ENCODE measurements around the gene AMN. TPM values are rescaled to one million over a fixed set of nuclear protein-coding genes. Genes with fewer than 3 reads are reported as not detected.
A peak's percentile ranks its signal among the peaks of the same experiment; 100 is the strongest.

The AMN gene
- total RNA-seq, 2 donors from 2014 or later: 3.2 to 3.9 TPM

DNA sequence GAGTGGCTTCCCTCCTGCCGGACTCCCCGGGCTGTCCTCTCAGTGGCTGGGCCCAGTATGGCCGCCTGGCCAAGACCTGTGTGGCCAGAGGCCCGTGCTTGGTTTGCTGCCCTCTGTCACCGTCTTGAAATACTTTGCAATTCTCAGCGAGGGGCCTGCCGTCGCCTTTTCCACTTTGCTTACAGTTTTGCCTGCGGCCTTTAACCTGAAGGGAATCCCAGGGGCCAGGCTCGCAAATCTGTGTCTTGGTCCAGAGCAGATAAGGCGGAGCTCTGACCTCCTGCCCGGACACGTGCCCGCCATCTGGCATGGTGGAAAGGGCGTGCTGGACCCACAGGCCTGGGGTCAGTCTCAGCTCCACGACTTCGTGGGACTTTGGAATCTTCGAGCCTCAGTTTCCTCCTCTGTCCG lies 10.9 kb upstream of the AMN start:
- no peak overlapping the region for H3K4me3 Mint-ChIP-seq
- ATAC-seq (replicated peaks in 1 of 2): no peak
- H3K27ac Mint-ChIP-seq: no peak overlapping the region
- H3K9me3 Mint-ChIP-seq: no peaks in the 10 kb centered on the region
- peaks cover 0 to 5% of the 10 kb centered on the region in 2 donors for H3K36me3 Mint-ChIP-seq (ENCODE audit: insufficient read depth in 2 of 2)
- DNase-seq: no peak
- H3K27me3 Mint-ChIP-seq (ENCODE audit: low read depth): no peaks in the 10 kb centered on the region
- H3K4me1 Mint-ChIP-seq (ENCODE audit: low read depth): peaks cover 8% of the 10 kb centered on the region

DNA sequence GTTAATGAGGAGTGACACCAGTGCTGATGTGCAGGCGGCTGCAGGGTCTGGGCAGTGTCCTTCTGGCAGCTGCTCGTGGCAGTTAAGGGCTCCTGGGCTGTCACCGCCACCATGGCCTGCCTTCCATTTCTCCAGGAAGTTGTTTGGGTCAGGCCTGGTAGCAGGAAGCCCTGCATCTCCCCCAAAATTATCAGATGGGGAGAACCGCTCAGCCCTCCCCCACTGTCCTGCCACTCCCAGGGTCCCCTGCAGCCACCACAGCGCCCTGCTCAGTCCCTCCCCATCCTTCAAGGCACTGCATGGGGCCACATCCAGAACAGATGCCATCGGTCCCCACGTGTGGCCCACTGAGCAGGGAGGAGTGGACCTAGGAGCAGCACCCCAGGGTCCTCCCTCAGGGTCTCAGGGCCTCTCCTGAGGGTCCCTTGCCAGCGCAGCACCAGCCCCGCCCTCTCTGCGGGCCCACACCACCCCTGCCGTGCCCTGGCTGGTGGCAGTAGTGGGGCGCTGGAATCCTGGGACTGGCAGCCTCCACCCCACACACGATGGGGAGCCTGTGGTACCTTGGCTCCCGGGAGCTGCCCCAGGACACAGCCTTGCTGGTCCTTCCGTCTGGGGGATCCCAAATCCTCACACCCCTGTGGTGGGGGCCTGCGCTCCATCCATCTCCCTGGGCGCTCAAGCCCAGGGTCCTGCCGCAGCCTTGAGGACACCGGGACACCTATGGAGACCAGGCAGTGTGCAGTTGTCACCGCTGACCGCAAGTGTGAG lies 10.3 kb upstream of the AMN start:
- H3K9me3 Mint-ChIP-seq: no peaks in the 10 kb centered on the region
- H3K27ac Mint-ChIP-seq: no peak overlapping the region
- H3K4me3 Mint-ChIP-seq: no peak overlapping the region
- DNase-seq: no peak
- peaks cover 12% of the 10 kb centered on the region for H3K4me1 Mint-ChIP-seq (ENCODE audit: low read depth)
- ATAC-seq (replicated peaks in 1 of 2): no peak
- peaks cover 0 to 5% of the 10 kb centered on the region in 2 donors for H3K36me3 Mint-ChIP-seq (ENCODE audit: insufficient read depth in 2 of 2)
- H3K27me3 Mint-ChIP-seq (ENCODE audit: low read depth): no peaks in the 10 kb centered on the region

DNA sequence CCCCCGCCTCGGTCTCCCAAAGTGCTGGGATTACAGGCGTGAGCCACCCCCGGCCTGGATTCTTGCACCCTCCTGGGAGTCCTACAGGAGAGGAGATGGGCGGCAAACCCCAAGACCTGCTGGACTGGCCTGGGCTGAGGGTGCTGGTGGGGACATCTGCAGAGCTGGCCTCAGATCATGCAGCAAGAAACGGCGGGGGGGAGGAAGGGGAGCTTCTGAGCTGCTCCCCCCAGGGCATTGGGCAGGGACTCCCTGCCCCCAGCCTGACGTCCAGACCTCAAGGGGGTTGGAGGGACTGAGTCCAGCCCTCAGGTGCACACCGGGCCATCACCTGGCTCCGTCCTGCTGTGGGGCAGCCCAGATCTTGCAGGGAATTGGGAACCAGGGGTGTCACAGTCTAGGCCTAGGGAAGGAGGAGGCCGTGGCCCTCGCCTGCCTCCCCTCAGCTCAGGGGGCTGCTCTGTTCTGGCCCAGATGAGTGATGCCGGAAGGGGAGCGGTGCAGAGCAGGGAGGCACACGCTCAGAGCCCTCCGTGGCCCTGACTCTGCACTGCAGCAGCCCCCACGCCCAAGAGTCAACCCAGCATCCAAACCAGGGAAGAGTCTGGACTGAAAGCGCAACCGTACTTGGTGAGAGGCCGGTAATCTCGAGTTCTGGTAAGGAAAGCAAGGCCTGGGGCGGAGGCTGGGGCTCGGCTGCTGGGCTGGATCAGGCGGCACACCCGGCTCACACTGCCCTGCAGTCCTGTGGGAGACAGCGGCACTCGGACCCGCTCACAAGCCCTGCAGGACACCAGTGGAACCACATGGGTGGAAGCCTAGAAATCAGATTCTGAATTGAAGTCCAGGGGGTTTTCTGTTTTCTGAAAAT lies 8.9 kb upstream of the AMN start:
- H3K9me3 Mint-ChIP-seq: no peaks in the 10 kb centered on the region
- H3K36me3 Mint-ChIP-seq (ENCODE audit: insufficient read depth in 2 of 2): peaks cover 0 to 2% of the 10 kb centered on the region in 2 donors
- DNase-seq (no peak), ATAC-seq (replicated peaks in 1 of 2) (no peak)
- peaks cover 15% of the 10 kb centered on the region for H3K4me1 Mint-ChIP-seq (ENCODE audit: low read depth)
- no peak overlapping the region for H3K27ac Mint-ChIP-seq
- no peaks in the 10 kb centered on the region for H3K27me3 Mint-ChIP-seq (ENCODE audit: low read depth)
- H3K4me3 Mint-ChIP-seq: no peak overlapping the region

DNA sequence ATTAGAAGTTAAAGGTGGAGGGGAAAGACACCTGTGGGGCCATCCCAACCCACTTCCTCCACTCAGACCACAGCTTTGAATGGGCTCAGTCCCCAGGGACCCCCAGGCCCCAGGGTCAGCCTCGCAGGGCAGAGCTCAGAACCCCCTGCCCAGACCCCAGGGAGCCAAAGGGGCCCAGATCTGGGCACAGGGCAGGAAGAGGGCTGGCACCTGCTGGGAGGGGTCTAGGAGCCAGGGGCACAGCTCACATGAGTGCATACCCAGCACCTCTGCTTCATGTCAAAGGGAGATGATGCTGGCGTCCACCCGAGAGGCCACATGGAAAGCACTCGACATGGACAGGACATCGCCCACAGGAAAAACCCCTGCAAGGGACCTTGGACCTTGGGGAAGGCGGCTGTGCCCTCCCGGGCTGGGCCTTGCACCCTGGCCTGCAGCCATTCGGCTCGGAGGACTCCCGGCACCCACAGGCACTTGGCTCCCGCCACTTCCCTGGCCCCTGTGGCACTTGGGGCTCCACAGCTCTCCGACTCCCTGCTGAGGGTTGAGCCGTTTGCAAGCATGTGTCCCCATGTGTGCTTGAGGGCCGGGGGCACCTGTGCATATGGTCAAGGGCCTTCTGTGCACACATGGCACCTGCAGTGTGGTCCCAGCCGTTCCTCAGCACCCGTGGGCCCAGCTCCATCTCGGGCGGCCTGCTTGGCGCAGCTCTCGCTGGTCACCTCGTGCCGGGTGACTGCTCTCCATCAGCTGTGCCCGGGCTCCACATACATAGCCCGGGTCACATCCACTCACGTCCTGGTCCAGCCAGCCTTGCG lies 7.8 kb upstream of the AMN start:
- peaks cover 15% of the 10 kb centered on the region for H3K4me1 Mint-ChIP-seq (ENCODE audit: low read depth)

DNA sequence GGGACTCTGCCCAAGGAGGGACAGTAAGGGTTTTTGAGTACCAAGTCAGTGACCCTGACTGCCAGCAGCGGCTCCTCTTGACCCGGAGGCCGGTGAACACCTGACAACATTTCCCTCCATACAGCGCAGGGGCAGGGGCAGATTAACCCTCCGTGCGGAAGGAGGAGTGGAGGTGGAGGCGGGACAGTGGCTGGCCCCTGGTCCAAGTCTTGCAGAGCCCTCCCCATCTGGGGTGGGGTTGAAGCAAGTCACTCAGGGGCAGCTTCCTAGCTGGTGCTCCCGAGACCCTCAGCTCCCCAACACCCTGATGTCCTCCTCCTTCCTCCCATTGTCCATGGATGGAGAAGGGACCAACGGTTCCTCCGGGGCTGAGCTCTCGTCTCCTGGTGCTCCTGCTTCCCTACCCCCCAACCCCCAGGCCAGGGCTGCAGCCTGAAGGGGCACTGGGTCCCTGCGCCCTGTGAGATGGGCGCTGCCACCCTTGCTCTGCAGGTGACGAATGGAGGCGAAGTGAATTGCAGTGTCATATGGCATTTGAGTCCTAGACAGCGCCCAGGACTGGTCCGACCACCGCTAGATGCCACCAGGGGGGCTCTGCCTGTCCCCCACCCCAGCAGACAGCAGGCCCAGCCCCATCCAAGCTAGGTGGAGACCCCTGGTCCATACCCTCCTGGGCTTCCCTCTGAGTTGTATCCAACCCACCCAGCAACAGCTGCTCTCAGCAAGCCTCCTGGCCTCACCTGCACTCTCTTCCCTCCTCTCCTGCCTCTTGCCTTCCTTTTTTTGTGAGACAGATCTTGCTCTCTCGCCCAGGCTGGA lies 7.0 kb upstream of the AMN start:
- H3K27ac Mint-ChIP-seq: no peak overlapping the region

More for the DNA sequence above, 7.8 kb upstream of the AMN start:
- H3K27me3 Mint-ChIP-seq (ENCODE audit: low read depth): no peaks in the 10 kb centered on the region
- H3K36me3 Mint-ChIP-seq (ENCODE audit: insufficient read depth in 2 of 2): peaks cover 0 to 2% of the 10 kb centered on the region in 2 donors
- H3K27ac Mint-ChIP-seq: no peak overlapping the region
- H3K4me3 Mint-ChIP-seq: no peak overlapping the region
- DNase-seq: no peak
- ATAC-seq (replicated peaks in 1 of 2): no peak
- no peaks in the 10 kb centered on the region for H3K9me3 Mint-ChIP-seq

DNA sequence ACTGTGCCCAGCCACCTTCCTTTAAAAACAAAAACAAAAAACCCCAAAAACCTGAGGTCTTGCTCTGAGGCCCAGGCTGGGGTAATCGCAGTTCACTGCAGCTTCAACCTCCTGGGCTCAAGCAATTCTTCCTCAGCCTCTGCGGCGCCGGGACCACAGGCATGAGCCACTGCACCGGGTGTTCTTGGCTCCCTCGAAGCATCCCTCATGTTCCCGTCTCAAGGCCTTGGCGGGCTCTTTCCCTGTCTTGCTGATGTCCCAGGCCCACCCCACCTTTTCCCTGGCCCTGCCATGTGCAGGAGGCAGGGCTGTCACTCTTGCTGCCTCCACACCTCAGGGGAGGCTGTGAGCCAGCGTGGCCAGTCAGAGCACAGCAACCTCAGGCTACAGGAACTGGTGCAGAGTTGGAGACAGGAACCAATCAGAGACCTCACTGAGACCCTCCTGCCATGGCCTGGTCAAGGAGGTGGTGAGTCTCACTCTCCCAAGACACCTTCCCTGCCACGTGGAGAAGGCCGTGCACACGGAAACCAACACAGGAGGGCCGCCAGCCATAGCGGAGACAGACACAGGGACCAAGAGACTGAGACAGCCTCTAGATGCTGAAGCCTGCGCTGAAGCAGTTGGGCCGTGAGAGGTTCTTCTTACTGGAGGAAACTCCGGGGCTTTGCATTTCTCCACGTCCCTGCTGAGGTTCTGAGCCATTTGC lies 6.0 kb upstream of the AMN start:
- Mint-ChIP-seq H3K27me3 (ENCODE audit: low read depth) (no peaks in the 10 kb centered on the region), H3K4me1 (ENCODE audit: low read depth) (peaks cover 15% of the 10 kb centered on the region), H3K9me3 (no peaks in the 10 kb centered on the region), H3K4me3 (no peak overlapping the region), H3K27ac (no peak overlapping the region), H3K36me3 (ENCODE audit: insufficient read depth in 2 of 2) (no peaks in the 10 kb centered on the region)
- DNase-seq (no peak), ATAC-seq (replicated peaks in 1 of 2) (no peak)

More for the DNA sequence above, 7.0 kb upstream of the AMN start:
- no peaks in the 10 kb centered on the region for H3K9me3 Mint-ChIP-seq
- H3K27me3 Mint-ChIP-seq (ENCODE audit: low read depth): no peaks in the 10 kb centered on the region
- no peak overlapping the region for H3K4me3 Mint-ChIP-seq
- DNase-seq: no peak
- no peaks in the 10 kb centered on the region for H3K36me3 Mint-ChIP-seq (ENCODE audit: insufficient read depth in 2 of 2)
- H3K4me1 Mint-ChIP-seq (ENCODE audit: low read depth): peaks cover 15% of the 10 kb centered on the region
- ATAC-seq (replicated peaks in 1 of 2): peak in 1 of 2 donors; percentile 3

DNA sequence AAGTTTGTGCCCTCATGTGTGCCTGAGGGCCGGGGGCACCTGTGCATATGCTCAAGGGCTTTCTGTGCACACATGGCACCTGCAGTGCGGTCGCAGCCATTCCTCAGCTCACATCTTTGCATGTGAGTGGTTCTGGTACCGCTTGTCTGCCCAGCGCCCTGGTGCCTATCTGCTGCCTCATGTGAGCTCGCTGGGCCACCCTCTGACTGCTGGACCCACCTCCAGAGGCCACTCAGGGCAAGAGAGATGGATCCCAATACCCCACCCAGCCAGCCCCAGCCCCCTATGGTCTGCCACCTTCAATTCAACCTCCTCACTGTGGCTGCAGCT lies 5.4 kb upstream of the AMN start:
- Mint-ChIP-seq H3K36me3 (ENCODE audit: insufficient read depth in 2 of 2) (no peaks in the 10 kb centered on the region), H3K27ac (peak overlapping the region; percentile 15), H3K27me3 (ENCODE audit: low read depth) (no peaks in the 10 kb centered on the region), H3K9me3 (no peaks in the 10 kb centered on the region), H3K4me1 (ENCODE audit: low read depth) (peaks cover 15% of the 10 kb centered on the region), H3K4me3 (no peak overlapping the region)
- DNase-seq: no peak
- peak; percentile 3 to 8 for ATAC-seq (replicated peaks in 1 of 2)

DNA sequence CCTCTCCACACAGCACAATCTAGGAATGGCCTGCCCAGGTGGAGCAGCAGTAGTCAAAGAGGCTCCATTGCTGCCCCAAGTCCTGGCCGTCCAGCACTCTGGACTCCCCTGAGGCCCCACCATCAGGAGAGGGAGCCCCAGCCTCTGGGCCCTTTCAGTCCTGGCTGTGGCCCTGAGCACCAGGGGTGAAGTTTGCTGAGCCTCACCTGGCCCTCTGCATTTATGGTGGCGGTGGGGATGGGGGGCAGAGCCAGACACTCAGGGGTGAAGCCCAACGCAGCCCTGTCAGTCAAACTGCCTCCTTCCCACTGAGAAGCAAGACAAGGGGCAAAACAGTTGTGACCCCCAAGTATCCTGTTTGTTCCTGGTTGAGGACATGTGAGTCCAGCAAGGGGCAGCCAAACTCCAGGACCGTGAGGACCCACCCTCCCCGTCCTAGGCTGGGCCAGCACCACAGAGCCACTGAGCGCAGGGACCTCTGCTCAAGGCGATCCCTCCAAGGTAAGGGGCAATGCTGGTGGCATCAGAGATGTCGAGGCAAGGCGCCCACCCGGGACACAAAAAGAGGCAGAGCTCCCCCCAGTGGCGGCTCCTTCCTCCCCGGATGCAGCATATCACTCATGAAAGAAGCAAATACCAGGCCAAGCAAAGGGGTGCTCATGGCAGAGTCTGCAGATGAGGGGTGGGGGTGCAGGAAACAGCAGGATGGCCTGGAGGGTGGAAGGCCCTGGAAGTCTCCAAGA lies 4.8 kb upstream of the AMN start:
- no peaks in the 10 kb centered on the region for H3K36me3 Mint-ChIP-seq (ENCODE audit: insufficient read depth in 2 of 2)
- no peaks in the 10 kb centered on the region for H3K27me3 Mint-ChIP-seq (ENCODE audit: low read depth)
- no peak overlapping the region for H3K4me3 Mint-ChIP-seq
- H3K9me3 Mint-ChIP-seq: no peaks in the 10 kb centered on the region
- DNase-seq (peak; percentile 67 to 78), ATAC-seq (replicated peaks in 1 of 2) (peak; percentile 21 to 41)
- H3K4me1 Mint-ChIP-seq (ENCODE audit: low read depth): peaks cover 15% of the 10 kb centered on the region
- H3K27ac Mint-ChIP-seq: peak overlapping the region; percentile 15

DNA sequence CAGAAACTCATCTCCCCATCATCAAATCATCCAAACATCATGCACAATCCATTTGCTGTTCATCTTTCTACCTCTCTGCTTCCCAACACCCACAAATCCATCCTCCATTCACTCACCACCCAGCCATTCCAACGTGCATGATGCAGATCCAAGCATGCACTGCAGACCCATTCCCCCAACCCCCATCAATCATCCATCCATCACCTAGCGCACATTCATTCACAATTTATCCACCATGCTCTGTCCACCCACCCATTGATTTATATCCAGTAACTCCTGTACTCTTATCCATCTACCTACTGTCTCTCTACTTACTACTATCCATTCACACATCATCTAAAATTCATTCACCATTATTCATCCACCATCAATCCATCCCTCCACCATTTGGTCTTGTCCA lies 4.0 kb upstream of the AMN start:
- H3K27me3 Mint-ChIP-seq (ENCODE audit: low read depth): no peaks in the 10 kb centered on the region
- H3K4me3 Mint-ChIP-seq: no peak overlapping the region
- no peak overlapping the region for H3K27ac Mint-ChIP-seq

DNA sequence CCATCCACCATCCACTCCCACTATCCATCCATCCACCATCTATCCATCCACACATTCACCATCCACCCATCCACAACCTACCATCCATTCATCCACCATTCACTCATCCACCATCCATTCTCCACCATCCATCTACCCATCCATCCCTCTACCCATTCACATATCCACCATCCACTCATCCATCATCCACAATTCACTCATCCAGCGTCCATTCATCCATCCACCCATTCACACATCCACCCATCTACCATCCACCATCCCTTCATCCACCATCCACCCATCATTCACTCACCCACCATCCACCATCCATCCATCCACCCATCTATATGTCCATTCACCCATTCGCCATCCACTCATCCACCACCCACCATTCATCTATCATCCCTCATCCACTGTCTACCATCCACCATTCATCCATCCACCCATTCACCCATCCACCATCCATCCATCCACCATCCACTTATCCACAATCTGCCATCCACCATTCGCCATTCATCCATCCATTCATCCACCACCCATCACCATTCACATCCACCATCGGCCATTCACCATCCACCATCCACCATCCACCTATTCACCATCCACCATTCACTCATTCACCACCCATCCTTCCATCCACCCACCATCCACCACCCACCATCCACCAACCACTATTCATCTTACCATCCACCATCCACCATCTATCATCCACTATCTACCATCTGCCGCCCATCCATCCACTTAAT lies 2.0 kb upstream of the AMN start:
- no peak overlapping the region for H3K4me3 Mint-ChIP-seq
- H3K36me3 Mint-ChIP-seq (ENCODE audit: insufficient read depth in 2 of 2): no peaks in the 10 kb centered on the region
- peaks cover 15% of the 10 kb centered on the region for H3K4me1 Mint-ChIP-seq (ENCODE audit: low read depth)
- H3K27me3 Mint-ChIP-seq (ENCODE audit: low read depth): peaks cover 10% of the 10 kb centered on the region
- H3K27ac Mint-ChIP-seq: no peak overlapping the region
- DNase-seq: no peak
- H3K9me3 Mint-ChIP-seq: no peaks in the 10 kb centered on the region
- ATAC-seq (replicated peaks in 1 of 2): no peak

More for the DNA sequence above, 4.0 kb upstream of the AMN start:
- H3K4me1 Mint-ChIP-seq (ENCODE audit: low read depth): peaks cover 15% of the 10 kb centered on the region
- H3K36me3 Mint-ChIP-seq (ENCODE audit: insufficient read depth in 2 of 2): no peaks in the 10 kb centered on the region
- no peaks in the 10 kb centered on the region for H3K9me3 Mint-ChIP-seq
- DNase-seq (no peak), ATAC-seq (replicated peaks in 1 of 2) (no peak)

DNA sequence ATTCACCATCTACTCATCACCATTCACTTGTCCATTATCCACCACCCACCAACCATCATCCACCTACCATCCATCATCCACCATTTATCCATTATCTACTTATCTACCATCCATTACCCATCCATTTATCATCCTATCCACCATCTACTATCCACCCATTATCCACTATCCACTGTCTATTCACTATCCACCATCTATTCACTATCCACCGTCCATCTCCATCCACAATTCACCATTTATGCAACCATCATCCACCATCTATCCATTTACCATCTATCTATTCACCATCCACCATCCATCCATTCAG lies 1.5 kb upstream of the AMN start:
- H3K36me3 Mint-ChIP-seq (ENCODE audit: insufficient read depth in 2 of 2): no peaks in the 10 kb centered on the region
- no peaks in the 10 kb centered on the region for H3K9me3 Mint-ChIP-seq
- H3K27me3 Mint-ChIP-seq (ENCODE audit: low read depth): peaks cover 15% of the 10 kb centered on the region
- H3K27ac Mint-ChIP-seq: no peak overlapping the region
- DNase-seq: no peak
- H3K4me1 Mint-ChIP-seq (ENCODE audit: low read depth): peaks cover 13% of the 10 kb centered on the region
- H3K4me3 Mint-ChIP-seq: no peak overlapping the region
- no peak for ATAC-seq (replicated peaks in 1 of 2)

Data from activated T-cell treated with anti-CD3 and anti-CD28 coated beads, Interleukin-2, amount 50 U/mL, for 72 hours (primary cell).